GM18519 (cell line): Measurements from ENCODE around the gene WDR90.

Source experiments
- ATAC-seq: cut with Tn5 transposase; IDR thresholded peaks from one replicate; pipeline ENCODE4 v1.9.1; 2021; ENCODE audit warnings: mild to moderate bottlenecking, moderate library complexity; ENCODE audit not compliant: unreplicated experiment, low FRiP score

The WDR90 gene

DNA sequence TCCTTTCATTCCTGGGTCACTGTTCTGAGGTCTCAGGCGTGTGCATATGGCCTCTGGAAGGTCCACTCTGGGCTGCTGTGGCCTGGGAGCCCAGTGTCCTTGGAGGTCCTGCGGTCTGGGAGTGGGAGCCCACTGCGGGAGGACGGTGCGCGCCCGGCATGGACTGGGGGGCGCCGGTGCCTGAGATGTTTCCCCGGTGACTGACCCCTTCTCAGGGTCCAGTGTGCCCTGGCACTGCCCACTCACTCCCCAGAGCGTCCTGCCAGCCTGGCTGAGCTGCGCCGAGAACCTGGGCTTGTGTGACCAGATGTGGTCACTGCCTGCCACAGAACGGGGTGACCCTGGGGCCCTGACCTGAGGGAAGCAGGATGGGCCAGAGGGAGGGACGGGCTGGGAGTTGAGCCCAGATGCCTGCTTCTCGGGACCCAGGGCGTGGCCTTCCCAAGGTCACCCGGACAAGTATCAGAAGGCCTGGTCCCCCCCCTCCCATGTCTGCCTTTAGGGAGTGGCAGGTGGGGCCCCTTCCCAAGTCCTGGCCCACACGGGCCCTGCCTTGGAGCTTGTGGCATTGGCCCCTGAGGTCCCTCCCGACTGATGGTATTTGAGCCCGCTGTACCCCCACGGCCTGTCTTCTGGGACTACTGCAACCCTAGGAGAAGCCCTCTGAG, 25.2 kb downstream of the WDR90 start:
- ATAC-seq = no peak

DNA sequence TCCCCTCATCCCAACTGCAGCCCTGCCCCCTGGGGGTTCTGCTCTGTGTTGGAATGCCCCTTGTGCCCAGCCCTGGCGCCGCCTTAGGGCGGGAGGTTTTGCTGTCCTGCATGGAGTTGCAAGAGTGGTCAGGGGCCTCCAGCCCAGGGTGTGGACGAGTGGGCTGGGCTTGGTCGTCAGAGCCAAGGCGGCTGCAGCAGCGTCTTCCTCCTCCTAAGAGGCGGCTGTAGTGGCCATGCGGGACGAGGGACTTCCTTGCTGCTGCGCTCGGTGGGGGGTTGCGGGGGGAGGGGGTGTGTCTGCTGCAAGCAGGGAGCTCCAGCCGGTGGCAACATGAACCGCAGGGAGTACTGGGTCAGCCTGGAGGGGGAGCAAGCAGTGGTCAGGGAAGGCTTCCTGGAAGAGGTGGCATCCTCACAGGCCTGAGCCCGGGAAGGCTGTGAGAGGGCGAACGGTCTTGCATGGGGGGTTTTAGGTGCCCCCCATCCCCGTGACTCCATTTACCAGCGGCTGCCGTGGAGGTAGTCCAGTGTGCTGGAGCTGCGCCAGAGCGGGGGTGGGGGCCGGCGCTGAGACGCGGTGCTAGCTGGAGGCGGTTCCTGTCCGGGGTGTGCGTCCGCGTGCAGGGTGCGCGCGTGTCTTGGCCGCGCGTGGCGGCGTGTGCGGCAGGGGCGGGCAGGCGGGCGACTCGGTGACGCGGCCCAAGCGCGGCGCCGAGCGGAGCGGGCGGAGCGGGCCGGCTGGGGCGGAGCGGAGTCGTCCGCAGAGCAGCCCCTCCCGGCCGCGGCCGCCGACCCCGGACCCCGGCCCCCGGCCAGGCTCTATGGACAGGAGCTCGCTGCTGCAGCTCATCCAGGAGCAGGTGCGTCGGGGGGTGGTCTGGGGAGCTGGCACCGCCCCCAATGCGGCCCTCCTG, 26.1 kb downstream of the WDR90 start, which contains the start of gene RHBDL1:
TSS of gene RHBDL1 (plus strand) at position 704 of the 916 bp plus-strand sequence. CDS start at position 824, 120 bp downstream.
- no peak for ATAC-seq

DNA sequence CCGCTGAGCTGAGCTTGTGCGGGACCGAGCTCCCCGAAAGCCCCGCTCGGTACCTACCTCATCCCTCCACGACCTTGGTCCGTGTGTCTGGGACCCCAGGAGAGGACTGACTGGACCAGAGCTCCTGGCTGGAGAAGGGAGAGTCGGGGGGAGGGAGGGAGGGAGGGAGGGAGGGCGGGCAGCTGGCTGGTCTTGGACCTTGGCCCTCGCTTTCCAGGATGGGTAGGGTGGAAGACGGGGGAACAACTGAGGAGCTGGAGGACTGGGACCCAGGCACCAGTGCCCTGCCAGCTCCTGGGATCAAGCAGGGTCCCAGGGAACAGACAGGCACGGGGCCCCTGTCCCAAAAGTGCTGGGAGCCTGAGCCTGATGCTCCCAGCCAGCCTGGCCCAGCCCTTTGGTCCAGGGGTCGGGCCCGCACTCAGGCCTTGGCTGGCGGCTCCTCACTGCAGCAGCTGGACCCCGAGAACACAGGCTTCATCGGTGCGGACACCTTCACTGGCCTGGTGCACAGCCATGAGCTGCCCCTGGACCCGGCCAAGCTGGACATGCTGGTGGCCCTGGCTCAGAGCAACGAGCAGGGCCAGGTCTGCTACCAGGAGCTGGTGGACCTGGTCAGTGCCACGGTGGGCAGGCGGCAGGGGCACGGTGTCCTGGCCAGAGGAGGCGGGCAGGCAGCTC, 26.9 kb downstream of the WDR90 start:
- ATAC-seq = no peak

- no peak for ATAC-seq
Measured at GRCh38 chr16:676565-676902, 27.4 kb downstream of the WDR90 start.

- ATAC-seq = no peak
Measured at GRCh38 chr16:676913-677312, 27.7 kb downstream of the WDR90 start.

- ATAC-seq = no peak
Measured at GRCh38 chr16:677316-678190, 28.4 kb downstream of the WDR90 start.

DNA sequence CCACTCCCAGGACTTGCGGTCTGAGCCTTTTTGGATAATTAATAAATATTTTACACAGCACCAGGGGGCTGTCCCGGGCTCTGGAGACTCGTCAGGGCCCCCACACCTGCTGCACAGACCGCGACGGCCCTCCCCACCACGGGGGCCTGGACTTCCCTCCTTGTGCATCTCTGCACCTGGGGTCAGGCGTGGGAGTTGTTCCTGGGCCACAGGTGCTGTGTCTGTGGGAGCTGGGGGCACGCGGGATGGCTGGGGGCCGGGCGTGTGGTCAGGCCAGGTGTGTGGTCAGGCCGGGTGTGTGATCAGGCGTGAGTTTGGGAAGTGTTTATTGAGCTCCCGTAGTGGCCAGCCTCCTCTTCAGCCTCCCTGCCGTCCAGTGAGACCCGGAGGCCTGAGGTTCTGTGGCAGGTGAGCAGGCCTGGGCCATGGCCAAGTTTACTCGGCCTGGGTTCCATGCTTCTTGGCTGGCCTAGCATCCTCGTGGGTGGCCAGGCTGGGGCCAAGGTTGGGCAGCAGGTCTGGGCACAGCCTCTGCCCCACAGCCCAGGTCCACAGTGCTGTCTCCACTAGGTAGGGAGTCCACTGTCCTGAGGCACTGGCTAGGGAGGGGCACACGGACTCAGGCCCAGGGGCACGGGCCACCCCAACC, 29.2 kb downstream of the WDR90 start:
- no peak for ATAC-seq

DNA sequence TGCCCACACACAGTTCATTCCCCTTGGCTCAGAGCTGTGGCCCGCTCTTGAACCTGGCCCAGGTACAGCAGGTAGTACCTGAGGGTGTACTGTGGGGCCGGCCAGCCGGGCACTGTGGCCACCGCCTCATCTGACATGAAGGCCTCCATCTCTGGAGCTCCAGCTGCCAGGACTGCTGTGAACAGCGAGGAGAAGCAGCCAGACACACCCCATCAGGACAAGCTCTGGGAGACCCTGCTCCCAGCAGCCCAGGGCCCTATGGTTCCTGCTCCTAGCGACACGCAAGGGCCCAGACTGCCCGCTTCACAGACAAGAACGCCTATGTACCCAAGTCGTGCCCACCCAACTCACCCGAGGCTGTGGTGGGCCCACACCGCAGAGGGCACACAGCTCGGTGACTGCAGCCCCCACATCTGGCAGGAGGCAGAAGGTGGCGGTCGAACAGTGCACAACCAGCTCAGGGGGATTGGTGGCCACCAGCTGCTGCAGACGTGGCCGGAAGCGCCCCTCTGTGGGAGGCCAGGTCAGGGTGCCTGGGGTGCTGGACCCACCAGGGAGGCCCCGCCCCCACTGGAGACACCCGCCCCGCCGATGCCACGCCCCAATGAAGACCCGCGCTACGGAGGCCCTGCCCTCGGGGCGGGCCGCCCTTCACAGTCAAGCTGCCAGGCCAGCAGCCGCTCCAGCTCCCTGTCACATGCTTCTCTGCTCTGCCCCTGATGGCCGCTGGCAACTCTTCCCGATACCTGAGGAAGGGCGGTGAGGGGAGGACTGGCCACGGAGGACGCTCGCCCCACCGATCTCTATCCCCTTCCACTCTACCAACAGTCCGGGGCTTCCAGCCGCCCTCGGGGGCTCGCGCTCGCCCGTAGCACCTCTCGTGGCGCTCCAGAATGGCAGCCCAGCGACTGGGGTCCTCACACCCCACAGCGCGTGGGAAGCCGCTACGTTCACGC, 30.0 kb downstream of the WDR90 start:
- ATAC-seq = no peak

DNA sequence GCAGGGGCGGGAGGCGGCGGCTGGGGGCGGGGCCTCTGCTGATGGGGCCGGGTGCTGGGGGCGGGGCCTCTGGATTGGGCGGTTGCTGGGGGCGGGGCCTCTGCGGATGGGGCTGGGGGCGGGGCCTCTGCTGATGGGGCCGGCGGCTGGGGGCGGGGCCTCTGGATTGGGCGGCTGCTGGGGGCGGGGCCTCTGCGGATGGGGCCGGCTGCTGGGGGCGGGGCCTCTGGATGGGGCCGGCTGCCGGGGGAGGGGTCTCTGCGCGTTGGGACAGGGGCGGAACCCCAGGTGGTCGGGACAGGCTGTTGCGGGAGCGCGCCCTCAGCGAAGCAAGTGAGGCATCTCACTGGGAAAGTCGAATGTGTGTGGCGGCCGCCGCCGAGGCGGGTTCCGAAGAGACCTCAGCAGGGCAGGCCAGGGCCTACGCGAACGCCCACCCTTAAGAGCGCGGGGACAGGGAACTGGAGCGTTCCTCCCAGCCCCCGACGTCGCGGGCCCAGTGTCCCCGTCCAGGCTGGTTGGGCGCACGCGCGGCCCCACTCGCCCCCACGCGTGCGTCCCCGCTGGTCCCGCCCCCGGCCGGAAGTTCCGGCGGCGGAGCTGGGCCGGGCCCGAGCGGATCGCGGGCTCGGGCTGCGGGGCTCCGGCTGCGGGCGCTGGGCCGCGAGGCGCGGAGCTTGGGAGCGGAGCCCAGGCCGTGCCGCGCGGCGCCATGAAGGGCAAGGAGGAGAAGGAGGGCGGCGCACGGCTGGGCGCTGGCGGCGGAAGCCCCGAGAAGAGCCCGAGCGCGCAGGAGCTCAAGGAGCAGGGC, 30.9 kb downstream of the WDR90 start, which contains the start of gene STUB1:
TSS of gene STUB1 (plus strand) at position 597 of the 811 bp plus-strand sequence. CDS start at position 713, 116 bp downstream.
- ATAC-seq = peak; percentile 24

DNA sequence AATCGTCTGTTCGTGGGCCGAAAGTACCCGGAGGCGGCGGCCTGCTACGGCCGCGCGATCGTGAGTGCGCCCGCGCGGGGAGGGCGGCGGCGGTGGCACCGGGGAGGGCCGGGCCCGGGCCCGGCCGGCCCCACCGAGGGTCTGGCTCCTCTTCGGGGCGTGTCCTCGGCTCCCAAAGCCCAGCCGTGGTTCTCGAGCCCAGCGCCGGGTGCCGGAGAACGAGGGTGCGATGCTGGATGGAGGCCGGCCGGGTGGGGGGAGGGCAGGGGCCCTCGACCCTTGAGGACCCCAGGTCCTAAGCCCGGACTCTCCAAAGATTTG, 31.4 kb downstream of the WDR90 start:
- ATAC-seq = no peak

DNA sequence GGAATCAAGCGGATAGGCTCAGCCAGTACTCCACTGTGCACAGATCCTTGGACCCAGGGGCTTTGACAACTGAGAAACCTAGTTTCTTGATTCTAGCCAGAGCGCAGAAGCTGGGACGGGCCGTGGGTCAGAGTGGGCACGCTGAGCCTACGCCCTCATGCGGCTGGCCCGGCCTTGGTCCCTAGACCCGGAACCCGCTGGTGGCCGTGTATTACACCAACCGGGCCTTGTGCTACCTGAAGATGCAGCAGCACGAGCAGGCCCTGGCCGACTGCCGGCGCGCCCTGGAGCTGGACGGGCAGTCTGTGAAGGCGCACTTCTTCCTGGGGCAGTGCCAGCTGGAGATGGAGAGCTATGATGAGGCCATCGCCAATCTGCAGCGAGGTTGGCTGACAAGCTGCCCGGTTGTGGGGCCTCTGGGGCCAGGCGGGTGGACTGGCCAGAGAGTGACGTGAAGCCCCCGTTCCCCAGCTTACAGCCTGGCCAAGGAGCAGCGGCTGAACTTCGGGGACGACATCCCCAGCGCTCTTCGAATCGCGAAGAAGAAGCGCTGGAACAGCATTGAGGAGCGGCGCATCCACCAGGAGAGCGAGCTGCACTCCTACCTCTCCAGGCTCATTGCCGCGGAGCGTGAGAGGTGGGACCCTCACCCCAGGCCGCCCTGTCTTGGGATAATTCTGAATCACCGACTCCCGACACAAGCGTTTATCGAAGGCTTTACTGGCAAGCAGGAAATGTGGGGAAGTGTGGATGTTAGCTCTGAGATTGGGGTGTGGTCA, 32.0 kb downstream of the WDR90 start:
- ATAC-seq = no peak

- ATAC-seq = no peak
Measured at GRCh38 chr16:681746-682427, 32.7 kb downstream of the WDR90 start.

- no peak for ATAC-seq
Measured at GRCh38 chr16:682493-683395, 33.6 kb downstream of the WDR90 start.

- ATAC-seq = no peak
Measured at GRCh38 chr16:683396-684070, 34.4 kb downstream of the WDR90 start.
